ENCODE results near the gene UXS1. TPM values are rescaled to one million over a fixed set of nuclear protein-coding genes. Genes with fewer than 3 reads are reported as not detected.

Gene UXS1
- total RNA-seq, 1 donor from 2014 or later, result 60.7 TPM

DNA sequence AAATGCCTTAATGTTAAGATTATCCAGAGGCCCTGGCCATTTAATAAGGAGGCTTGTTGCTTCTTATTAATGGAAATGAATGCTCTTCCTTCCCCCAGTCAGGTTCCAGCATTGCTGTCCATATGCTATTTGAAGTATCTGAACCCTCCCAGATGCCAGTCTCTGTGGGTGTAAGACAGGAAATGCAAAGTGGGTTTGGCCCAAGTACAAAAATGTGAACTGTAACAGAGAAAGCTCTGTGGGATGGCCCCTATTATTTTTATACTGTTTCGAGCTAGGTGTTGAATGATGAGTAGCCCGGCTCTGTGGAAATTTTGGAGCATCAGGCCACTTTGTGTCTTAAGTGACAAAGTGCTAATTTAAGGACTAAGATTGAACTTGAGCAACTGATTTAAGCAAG, 141.0 kb downstream of the UXS1 start:
- peaks cover 3% of the 10 kb centered on the region for H3K9me3 Mint-ChIP-seq (ENCODE audit: low read depth)
- peaks cover 13% of the 10 kb centered on the region for H3K27me3 Mint-ChIP-seq
- H3K4me1 Mint-ChIP-seq (ENCODE audit: low read depth), result peaks cover 3% of the 10 kb centered on the region
- no peak for DNase-seq (ENCODE audit: low spot score, unreplicated experiment)
- no peak overlapping the region for H3K27ac Mint-ChIP-seq
- H3K4me3 Mint-ChIP-seq (ENCODE audit: low read depth), result no peak overlapping the region
- TF ChIP-seq, protein P1, sequence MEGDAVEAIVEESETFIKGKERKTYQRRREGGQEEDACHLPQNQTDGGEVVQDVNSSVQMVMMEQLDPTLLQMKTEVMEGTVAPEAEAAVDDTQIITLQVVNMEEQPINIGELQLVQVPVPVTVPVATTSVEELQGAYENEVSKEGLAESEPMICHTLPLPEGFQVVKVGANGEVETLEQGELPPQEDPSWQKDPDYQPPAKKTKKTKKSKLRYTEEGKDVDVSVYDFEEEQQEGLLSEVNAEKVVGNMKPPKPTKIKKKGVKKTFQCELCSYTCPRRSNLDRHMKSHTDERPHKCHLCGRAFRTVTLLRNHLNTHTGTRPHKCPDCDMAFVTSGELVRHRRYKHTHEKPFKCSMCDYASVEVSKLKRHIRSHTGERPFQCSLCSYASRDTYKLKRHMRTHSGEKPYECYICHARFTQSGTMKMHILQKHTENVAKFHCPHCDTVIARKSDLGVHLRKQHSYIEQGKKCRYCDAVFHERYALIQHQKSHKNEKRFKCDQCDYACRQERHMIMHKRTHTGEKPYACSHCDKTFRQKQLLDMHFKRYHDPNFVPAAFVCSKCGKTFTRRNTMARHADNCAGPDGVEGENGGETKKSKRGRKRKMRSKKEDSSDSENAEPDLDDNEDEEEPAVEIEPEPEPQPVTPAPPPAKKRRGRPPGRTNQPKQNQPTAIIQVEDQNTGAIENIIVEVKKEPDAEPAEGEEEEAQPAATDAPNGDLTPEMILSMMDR (IDR thresholded peaks at IDR 0.05; ENCODE audit: unreplicated experiment), result no peak
- H3K36me3 Mint-ChIP-seq (ENCODE audit: insufficient read depth), result no peaks in the 10 kb centered on the region

DNA sequence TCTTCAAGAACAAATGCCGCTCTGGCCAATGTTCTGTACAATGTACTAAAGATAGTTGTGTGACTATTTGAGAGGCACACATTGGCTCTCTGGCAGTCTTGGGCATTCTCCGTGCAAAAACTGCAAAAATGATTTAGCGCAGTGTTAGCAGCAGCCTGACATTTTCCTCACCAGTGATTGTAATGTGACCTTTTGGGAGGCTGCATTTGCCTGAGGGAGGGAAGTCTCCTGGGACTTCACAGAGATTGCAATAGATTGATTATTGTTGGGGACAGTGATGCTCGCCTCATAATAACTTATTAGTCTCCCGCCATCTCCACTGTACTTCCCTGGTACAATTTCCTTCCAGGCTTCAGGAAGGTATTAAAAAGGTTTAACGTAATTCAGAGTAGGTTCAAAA, 149.2 kb downstream of the UXS1 start:
- no peaks in the 10 kb centered on the region for H3K9me3 Mint-ChIP-seq (ENCODE audit: low read depth)
- H3K4me3 Mint-ChIP-seq (ENCODE audit: low read depth), result no peak overlapping the region
- no peak for DNase-seq (ENCODE audit: low spot score, unreplicated experiment)
- H3K27ac Mint-ChIP-seq, result no peak overlapping the region
- TF ChIP-seq, protein P1 (IDR thresholded peaks at IDR 0.05; ENCODE audit: unreplicated experiment), result no peak
- H3K4me1 Mint-ChIP-seq (ENCODE audit: low read depth), result no peaks in the 10 kb centered on the region
- H3K27me3 Mint-ChIP-seq, result no peaks in the 10 kb centered on the region
- no peaks in the 10 kb centered on the region for H3K36me3 Mint-ChIP-seq (ENCODE audit: insufficient read depth)

DNA sequence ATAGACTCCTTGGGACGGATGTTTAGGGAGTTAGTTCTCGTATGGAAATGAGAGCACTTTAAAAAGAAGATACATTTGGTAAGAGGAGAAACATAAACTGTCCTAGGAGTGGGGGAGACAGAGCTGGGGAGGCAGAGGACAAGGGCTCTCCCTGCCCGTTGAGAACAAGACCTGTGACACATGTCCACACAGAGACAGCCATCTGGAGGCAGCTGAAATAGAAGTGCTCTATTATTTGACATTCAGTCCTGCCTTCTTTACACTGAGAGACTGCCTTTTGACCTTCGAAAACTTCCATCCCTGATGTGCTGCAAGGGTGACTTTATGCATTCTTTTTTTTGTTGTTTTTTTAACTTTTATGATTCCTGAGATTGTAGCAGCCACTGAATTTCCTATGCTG, 150.1 kb downstream of the UXS1 start:
- no peak overlapping the region for H3K27ac Mint-ChIP-seq
- TF ChIP-seq, protein P1 (IDR thresholded peaks at IDR 0.05; ENCODE audit: unreplicated experiment), result no peak

More for the DNA sequence above, 150.1 kb downstream of the UXS1 start:
- Mint-ChIP-seq H3K36me3 (ENCODE audit: insufficient read depth) (no peaks in the 10 kb centered on the region), H3K4me1 (ENCODE audit: low read depth) (peaks cover 1% of the 10 kb centered on the region), H3K4me3 (ENCODE audit: low read depth) (no peak overlapping the region), H3K27me3 (peaks cover 2% of the 10 kb centered on the region), H3K9me3 (ENCODE audit: low read depth) (no peaks in the 10 kb centered on the region)
- DNase-seq (ENCODE audit: low spot score, unreplicated experiment), result no peak

Data from progenitor cell of endocrine pancreas (in vitro differentiated cells).